ACHN (cell line): Measurements from ENCODE around the gene ABHD2.
A peak's percentile ranks its signal among the peaks of the same experiment; 100 is the strongest.
"Not testable (repeated sequence)": the region's sequence is repeated elsewhere in the genome, so short reads cannot be mapped to it uniquely, and the experiment has no call there.

Source experiments
- DNase-seq: peaks from one replicate; pipeline ENCODE4 v3.0.0-alpha.2; 2015
- in situ Hi-C: cut with HindIII; loops from 2 replicates; pipeline ENCODE4 v1.10.0; 2017; ENCODE audit warnings: low sequenced_read_pairs, low pct_ligation_motif_present, low pct_unique_long_range_greater_than_20kb

ABHD2 gene

GRCh38 chr15:89230277-89230676, 142.0 kb downstream of the ABHD2 start:
- no peak for DNase-seq
- in situ Hi-C loops = no loop called here

GRCh38 chr15:89231832-89232231, 143.6 kb downstream of the ABHD2 start:
- no peak for DNase-seq
- in situ Hi-C loops = no loop called here

GRCh38 chr15:89239883-89240810, 151.9 kb downstream of the ABHD2 start:
- in situ Hi-C loops, DNase-seq: not testable (repeated sequence)

GRCh38 chr15:89243046-89243690, 154.9 kb downstream of the ABHD2 start:
- no peak for DNase-seq
- in situ Hi-C loops = no loop called here

DNA sequence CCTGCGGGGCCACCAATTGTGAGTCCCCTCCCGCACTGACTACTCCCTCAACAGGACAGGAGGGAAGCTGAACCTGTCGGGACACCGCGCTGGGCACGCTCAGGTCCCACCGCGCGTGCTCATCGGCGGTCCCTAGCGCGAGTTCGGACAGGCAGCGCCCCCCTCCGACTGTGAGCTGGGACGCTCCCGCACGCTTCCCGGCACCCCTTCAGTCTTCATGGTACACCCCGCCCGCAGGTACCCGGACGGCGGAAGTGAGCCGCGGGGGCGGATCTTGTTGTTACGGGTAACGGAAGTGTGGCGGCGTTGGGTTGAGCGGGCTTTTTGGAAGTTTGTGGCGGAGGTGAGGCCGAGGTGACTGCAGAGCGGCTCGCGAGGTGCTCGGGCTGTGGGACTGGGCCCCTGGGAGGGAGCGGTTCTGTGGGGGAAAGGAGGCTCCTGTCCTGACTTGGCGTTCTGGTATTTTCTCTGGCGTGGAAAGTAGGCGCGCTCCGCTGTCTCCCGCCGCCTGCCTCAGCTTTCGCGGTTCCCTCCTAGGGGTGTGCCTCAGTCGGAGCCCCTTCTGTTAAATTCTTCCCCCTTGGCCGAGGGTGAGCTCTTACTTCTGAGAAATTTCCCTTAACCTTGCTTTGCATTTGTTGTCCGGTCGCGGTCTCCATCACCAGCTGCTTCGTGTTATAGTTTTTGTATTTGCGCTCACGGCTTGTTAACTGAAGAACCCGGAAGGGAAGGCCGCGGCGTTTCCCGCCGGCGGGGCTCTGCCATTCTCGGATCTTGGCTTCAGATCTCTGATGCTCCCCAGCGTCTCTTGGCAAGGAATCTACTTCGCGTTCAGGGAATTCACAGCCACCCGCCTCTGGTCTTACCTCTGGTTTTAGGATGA, 155.7 kb downstream of the ABHD2 start, which contains the start of gene FANCI:
FANCI (plus strand) TSS at position 289 of the 883 bp plus-strand sequence. CDS start 3,669 bp downstream, outside the sequence.
- DNase-seq = peak; percentile 93
- in situ Hi-C loops = no loop called here

GRCh38 chr15:89244574-89244903, 156.3 kb downstream of the ABHD2 start:
- no peak for DNase-seq
- in situ Hi-C loops = no loop called here

GRCh38 chr15:89247446-89247845, 159.2 kb downstream of the ABHD2 start:
- in situ Hi-C loops = no loop called here
- no peak for DNase-seq

GRCh38 chr15:89248584-89248983, 160.3 kb downstream of the ABHD2 start:
- in situ Hi-C loops = no loop called here
- no peak for DNase-seq

GRCh38 chr15:89250142-89250541, 161.9 kb downstream of the ABHD2 start:
- in situ Hi-C loops, DNase-seq: not testable (repeated sequence)
